ENCODE measurements around the gene CXCL8.
"Not testable (repeated sequence)": the region's sequence is repeated elsewhere in the genome, so short reads cannot be mapped to it uniquely, and the experiment has no call there.

The CXCL8 gene

GRCh38 chr4:73761856-73762255 is 21.5 kb downstream of the CXCL8 start:
- TF ChIP-seq CTCF (IDR thresholded peaks at IDR 0.05; ENCODE audit: low read depth, low read length, missing control alignments): no peak
- no peak overlapping the region for H3K4me3 ChIP-seq (replicated peaks; ENCODE audit: low read depth, low read length)

GRCh38 chr4:73762409-73762808 is 22.0 kb downstream of the CXCL8 start:
- H3K4me3 ChIP-seq (replicated peaks; ENCODE audit: low read depth, low read length): no peak overlapping the region
- DNase-seq (ENCODE audit: extremely low read depth, low read depth): no peak
- TF ChIP-seq CTCF (IDR thresholded peaks at IDR 0.05; ENCODE audit: low read depth, low read length, missing control alignments): no peak

More at GRCh38 chr4:73761856-73762255, 21.5 kb downstream of the CXCL8 start:
- DNase-seq (ENCODE audit: extremely low read depth, low read depth): no peak

GRCh38 chr4:73763877-73764276 is 23.5 kb downstream of the CXCL8 start:
- no peak for TF ChIP-seq CTCF (IDR thresholded peaks at IDR 0.05; ENCODE audit: low read depth, low read length, missing control alignments)
- H3K4me3 ChIP-seq (replicated peaks; ENCODE audit: low read depth, low read length): no peak overlapping the region
- no peak for DNase-seq (ENCODE audit: extremely low read depth, low read depth)

- no peak for DNase-seq (ENCODE audit: extremely low read depth, low read depth)
- no peak for TF ChIP-seq CTCF (IDR thresholded peaks at IDR 0.05; ENCODE audit: low read depth, low read length, missing control alignments)
- H3K4me3 ChIP-seq (replicated peaks; ENCODE audit: low read depth, low read length): no peak overlapping the region
Measured at GRCh38 chr4:73764513-73764912, 24.1 kb downstream of the CXCL8 start.

GRCh38 chr4:73765296-73765695 is 24.9 kb downstream of the CXCL8 start:
- DNase-seq (ENCODE audit: extremely low read depth, low read depth): no peak
- no peak for TF ChIP-seq CTCF (IDR thresholded peaks at IDR 0.05; ENCODE audit: low read depth, low read length, missing control alignments)
- no peak overlapping the region for H3K4me3 ChIP-seq (replicated peaks; ENCODE audit: low read depth, low read length)

GRCh38 chr4:73770917-73771316 is 30.5 kb downstream of the CXCL8 start:
- TF ChIP-seq CTCF (IDR thresholded peaks at IDR 0.05; ENCODE audit: low read depth, low read length, missing control alignments): no peak
- DNase-seq (ENCODE audit: extremely low read depth, low read depth): no peak
- H3K4me3 ChIP-seq (replicated peaks; ENCODE audit: low read depth, low read length): no peak overlapping the region

- DNase-seq (ENCODE audit: extremely low read depth, low read depth): no peak
- TF ChIP-seq CTCF (IDR thresholded peaks at IDR 0.05; ENCODE audit: low read depth, low read length, missing control alignments): no peak
- no peak overlapping the region for H3K4me3 ChIP-seq (replicated peaks; ENCODE audit: low read depth, low read length)
Measured at GRCh38 chr4:73772363-73772762, 32.0 kb downstream of the CXCL8 start.

- DNase-seq (ENCODE audit: extremely low read depth, low read depth); H3K4me3 ChIP-seq (replicated peaks; ENCODE audit: low read depth, low read length): not testable (repeated sequence)
Measured at GRCh38 chr4:73774406-73774805, 34.0 kb downstream of the CXCL8 start.

Data from HFF-Myc (cell line).